ENCODE results near the gene ERCC4. TPM values are rescaled to one million over a fixed set of nuclear protein-coding genes. Genes with fewer than 3 reads are reported as not detected.

Gene ERCC4
- total and polyA plus RNA-seq, 2 of the 8 experiments (the other 6 are each of a cell fraction or from before 2014, with no cell fraction given): 1.6 to 13.2 TPM

- CTCF ChIA-PET (ENCODE audit: partially characterized antibody): interaction anchor here (1.7 kb wide), 2 partner anchors 8 to 10 kb away, joined by 6 to 8 read pairs; no protein-coding TSS in a partner anchor
- Histone ChIP-seq H3K14ac (ENCODE audit: insufficient read length) (no peak overlapping the region), H3K56ac (replicated peaks; ENCODE audit: insufficient read length, low read depth, low read length) (no peak overlapping the region), H3K18ac (ENCODE audit: extremely low read depth, low read length) (no peak overlapping the region), H3K23ac (ENCODE audit: insufficient read length) (no peak overlapping the region), H4K5ac (ENCODE audit: insufficient read length, low read depth, low read length) (no peak overlapping the region), H2BK5ac (ENCODE audit: low read depth, low read length) (no peak overlapping the region), H3K4me1 (replicated peaks in 1 of 4; ENCODE audit: control insufficient read depth in 3 of 4, insufficient read depth in 4 of 4, low read length in 3 of 4) (no peaks in the 10 kb centered on the region), H3K27ac (ENCODE audit: low read depth, low read length) (no peak overlapping the region), H3K79me2 (ENCODE audit: control insufficient read depth in 1 of 2, insufficient read depth in 2 of 2, low read length in 2 of 2) (no peaks in the 10 kb centered on the region), H3K9ac (replicated peaks in 1 of 4; ENCODE audit: extremely low read depth in 1 of 4, low read depth in 3 of 4, low read length in 3 of 4) (no peak overlapping the region), H3K4me2 (ENCODE audit: insufficient read depth in 1 of 2, low read depth in 2 of 2, low read length in 2 of 2) (no peak overlapping the region), H2AFZ (ENCODE audit: low read length) (no peak overlapping the region), H3K9me3 (ENCODE audit: insufficient read depth in 2 of 2, low read depth in 1 of 2, low read length in 1 of 2) (peaks cover 0 to 3% of the 10 kb centered on the region in 2 experiments; a peak in 1 of 4 replicates), H4K91ac (replicated peaks; ENCODE audit: insufficient read length, low read length) (no peak overlapping the region), H2AK5ac (ENCODE audit: low read depth, low read length) (no peak overlapping the region), H2BK120ac (replicated peaks; ENCODE audit: low read depth, low read length) (no peak overlapping the region), H3K79me1 (ENCODE audit: low read depth, low read length) (no peaks in the 10 kb centered on the region), H4K20me1 (replicated peaks in 1 of 2; ENCODE audit: control insufficient read depth in 1 of 2, insufficient read depth in 2 of 2, low read length in 2 of 2) (no peaks in the 10 kb centered on the region), H3K4me3 (ENCODE audit: extremely low read depth in 1 of 4, insufficient read depth in 2 of 4, low read depth in 3 of 4, low read length in 4 of 4) (no peak overlapping the region), H3K4ac (replicated peaks; ENCODE audit: insufficient read length, low read depth, low read length) (no peak overlapping the region), H2BK20ac (ENCODE audit: low read length) (no peak overlapping the region), H3K23me2 (ENCODE audit: low read depth, low read length) (no peaks in the 10 kb centered on the region), H2BK15ac (ENCODE audit: low read length) (no peak overlapping the region), H3K36me3 (ENCODE audit: control insufficient read depth in 2 of 4, insufficient read depth in 4 of 4, low read length in 3 of 4) (no peaks in the 10 kb centered on the region), H3K27me3 (replicated peaks in 1 of 4; ENCODE audit: control insufficient read depth in 3 of 4, extremely low read depth in 1 of 4, insufficient read depth in 3 of 4, low read length in 3 of 4) (no peaks in the 10 kb centered on the region), H2BK12ac (ENCODE audit: low read depth, low read length) (no peak overlapping the region), H4K8ac (ENCODE audit: extremely low read depth, insufficient read depth, low read length) (no peak overlapping the region)
- WGBS, 2 experiments (ENCODE audit: extremely low coverage in 1 of 2, insufficient coverage in 1 of 2, insufficient read length in 1 of 2, insufficient replicate concordance in 2 of 2, low coverage in 1 of 2, low lambda C conversion rate in 2 of 2, missing lambda C conversion rate in 1 of 2): 95% methylated on average over 1 of the region's 1 CpG; no CpG with 5 or more reads in 1 of the 2 experiments
- TF ChIP-seq KDM4A (IDR thresholded peaks at IDR 0.05; ENCODE audit: low read depth, low read length, severe bottlenecking) (no peak), NRF1 (IDR thresholded peaks at IDR 0.05; ENCODE audit: low read depth, low read length) (no peak), KDM1A (IDR thresholded peaks at IDR 0.05; ENCODE audit: borderline replicate concordance, low read length) (no peak), ZNF274 (IDR thresholded peaks at IDR 0.05; ENCODE audit: borderline replicate concordance, extremely low read depth, low read length) (no peak), HDAC6 (IDR thresholded peaks at IDR 0.05; ENCODE audit: low read depth, low read length) (no peak), CBX8 (IDR thresholded peaks at IDR 0.05; ENCODE audit: borderline replicate concordance, low read depth, low read length) (no peak), ASH2L (IDR thresholded peaks at IDR 0.05; ENCODE audit: low read length) (no peak), EGR1 (IDR thresholded peaks at IDR 0.05; ENCODE audit: borderline replicate concordance, low read depth, low read length) (no peak), YY1 (IDR thresholded peaks at IDR 0.05; ENCODE audit: low read depth, low read length) (no peak), FOSL1 (IDR thresholded peaks at IDR 0.05; ENCODE audit: insufficient read depth, low read depth, low read length) (no peak), SUZ12 (IDR thresholded peaks at IDR 0.05; ENCODE audit: low read length) (no peak), ATF3 (IDR thresholded peaks at IDR 0.05; ENCODE audit: insufficient read depth, low read depth, low read length) (no peak), JUN (IDR thresholded peaks at IDR 0.05; ENCODE audit: low read depth, low read length) (no peak)
- POLR2A ChIA-PET (ENCODE audit: partially characterized antibody): interaction anchor here (0.8 kb wide), 1 partner anchor 11 kb away, joined by 4 read pairs; no protein-coding TSS in a partner anchor
- FAIRE-seq: no peak
- no peak for DNase-seq (ENCODE audit: low read depth in 1 of 2, low spot score in 2 of 2)
These were observed 7.1 kb upstream of the ERCC4 start for GRCh38 chr16:13912891-13913290.
